Panc1 (cell line): ENCODE data around the gene CCDC88A. TPM values are rescaled to one million over a fixed set of nuclear protein-coding genes. Genes with fewer than 3 reads are reported as not detected.
"Not testable (repeated sequence)": the region's sequence is repeated elsewhere in the genome, so short reads cannot be mapped to it uniquely, and the experiment has no call there.

ENCODE experiments used
- ATAC-seq: fragments of 200-7000 bp; cut with Tn5 transposase; 2 replicates; pipeline ENCODE4 v1.9.1; 2020; ENCODE audit warnings: mild to moderate bottlenecking, moderate library complexity
- BruUV-seq: library from RNA; stranded (reverse); fragments of 400-500 nt; replicated peaks from 2 replicates; lab custom pipeline; 2021; lab: Mats Ljungman, UMichigan
- CTCF ChIA-PET: fragments of 300-600 bp; sonication (Branson Sonifier 250); formaldehyde crosslinking; loops from one replicate; lab custom pipeline; 2022; ENCODE audit warnings: antibody characterized with exemption; lab: Charles Lee
- POLR2A ChIA-PET: fragments of 300-600 bp; sonication (Branson Sonifier 250); formaldehyde crosslinking; loops from one replicate; lab custom pipeline; 2022; ENCODE audit warnings: antibody characterized with exemption; lab: Charles Lee
- DNase-seq: peaks from one replicate; pipeline ENCODE4 v3.0.0-alpha.2; 2010; ENCODE audit warnings: low read depth, low spot score
- H3K27ac ChIP-seq: 2 replicates; pipeline ENCODE4 v1.5.1; 2011; ENCODE audit warnings: mild to moderate bottlenecking, low read length, inconsistent platforms
- H3K27me3 ChIP-seq: fragments of 200-500 bp; sonication (Bioruptor generic); 2 replicates; pipeline ENCODE4 v1.6.0; 2014; ENCODE audit warnings: low read length, inconsistent platforms; ENCODE audit not compliant: control insufficient read depth, insufficient read depth
- H3K36me3 ChIP-seq: fragments of 200-500 bp; sonication (Bioruptor generic); 2 replicates; pipeline ENCODE4 v1.5.1; 2014; ENCODE audit warnings: inconsistent platforms, mild to moderate bottlenecking, low read length, moderate library complexity; ENCODE audit not compliant: control insufficient read depth, insufficient read depth
- H3K4me1 ChIP-seq: 2 replicates; pipeline ENCODE4 v1.5.1; 2011; ENCODE audit warnings: inconsistent platforms, mild to moderate bottlenecking, low read length, moderate library complexity; ENCODE audit not compliant: control insufficient read depth, insufficient read depth
- H3K4me3 ChIP-seq, 2 experiments: 2 replicates each; pipeline ENCODE4 v1.5.1; 2011 to 2012; ENCODE audit warnings: low read depth in 2 of 2, low read length in 2 of 2, mild to moderate bottlenecking in 2 of 2, inconsistent platforms in 1 of 2, moderate library complexity in 1 of 2
- H3K9me3 ChIP-seq: fragments of 200-500 bp; sonication (Bioruptor generic); 2 replicates; pipeline ENCODE4 v1.5.1; 2014; ENCODE audit warnings: low read depth, mild to moderate bottlenecking, inconsistent platforms, low read length, moderate library complexity; ENCODE audit not compliant: control insufficient read depth, insufficient read depth
- POLR2AphosphoS5 ChIP-seq: IDR thresholded peaks from 2 replicates; pipeline ENCODE4 v1.6.1; 2012; ENCODE audit warnings: mild to moderate bottlenecking, low read depth, low read length, moderate library complexity
- TCF7L2 ChIP-seq: IDR thresholded peaks from 2 replicates; pipeline ENCODE4 v1.6.1; 2011; ENCODE audit warnings: mild to moderate bottlenecking, low read depth, low read length, inconsistent platforms
- in situ Hi-C: cut with HindIII; loops from 2 replicates; pipeline ENCODE4 v1.10.0; 2016; ENCODE audit warnings: low sequenced_read_pairs, low pct_unique_long_range_greater_than_20kb
- intact Hi-C: fragments of 100-400 bp; cut with micrococcal nuclease; formaldehyde crosslinking; loops from one replicate; pipeline ENCODE4 v1.10.0; 2022; ENCODE audit not compliant: unreplicated experiment
- total RNA-seq: library from RNA; stranded (reverse); gene quantifications from one replicate; pipeline ENCODE4 v1.2.1, GENCODE V29; 2021; ENCODE audit not compliant: unreplicated experiment
- TF ChIP-seq, protein P1 (sequence below): fragments of 450-650 bp; IDR thresholded peaks from 2 replicates; pipeline ENCODE4 v1.5.1; 2017; ENCODE audit warnings: mild to moderate bottlenecking
- TF ChIP-seq, protein P2 (sequence below), 2 experiments: IDR thresholded peaks; 2 replicates each; pipeline ENCODE4 v1.6.1; 2011 to 2012; ENCODE audit warnings: low read depth in 2 of 2, control low read depth in 1 of 2, low read length in 1 of 2, mild to moderate bottlenecking in 1 of 2, moderate library complexity in 1 of 2; ENCODE audit not compliant: insufficient read depth in 1 of 2

The CCDC88A gene
- total RNA-seq, 1 experiment from 2014 or later, result 99.8 TPM

- CTCF ChIA-PET, result no interaction called here
- Histone ChIP-seq H3K27ac (no peak overlapping the region), H3K36me3 (no peaks in the 10 kb centered on the region), H3K27me3 (no peaks in the 10 kb centered on the region), H3K9me3 (no peaks in the 10 kb centered on the region), H3K4me3 (no peak overlapping the region), H3K4me1 (no peaks in the 10 kb centered on the region)
- POLR2A ChIA-PET, result no interaction called here
- ATAC-seq (no peak), DNase-seq (no peak)
- BruUV-seq, result no TSS peak
- in situ Hi-C loops, result no loop called here
- intact Hi-C loops, result no loop called here
- TF ChIP-seq TCF7L2, result no peak
- TF ChIP-seq, protein P1, sequence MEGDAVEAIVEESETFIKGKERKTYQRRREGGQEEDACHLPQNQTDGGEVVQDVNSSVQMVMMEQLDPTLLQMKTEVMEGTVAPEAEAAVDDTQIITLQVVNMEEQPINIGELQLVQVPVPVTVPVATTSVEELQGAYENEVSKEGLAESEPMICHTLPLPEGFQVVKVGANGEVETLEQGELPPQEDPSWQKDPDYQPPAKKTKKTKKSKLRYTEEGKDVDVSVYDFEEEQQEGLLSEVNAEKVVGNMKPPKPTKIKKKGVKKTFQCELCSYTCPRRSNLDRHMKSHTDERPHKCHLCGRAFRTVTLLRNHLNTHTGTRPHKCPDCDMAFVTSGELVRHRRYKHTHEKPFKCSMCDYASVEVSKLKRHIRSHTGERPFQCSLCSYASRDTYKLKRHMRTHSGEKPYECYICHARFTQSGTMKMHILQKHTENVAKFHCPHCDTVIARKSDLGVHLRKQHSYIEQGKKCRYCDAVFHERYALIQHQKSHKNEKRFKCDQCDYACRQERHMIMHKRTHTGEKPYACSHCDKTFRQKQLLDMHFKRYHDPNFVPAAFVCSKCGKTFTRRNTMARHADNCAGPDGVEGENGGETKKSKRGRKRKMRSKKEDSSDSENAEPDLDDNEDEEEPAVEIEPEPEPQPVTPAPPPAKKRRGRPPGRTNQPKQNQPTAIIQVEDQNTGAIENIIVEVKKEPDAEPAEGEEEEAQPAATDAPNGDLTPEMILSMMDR, result no peak
- TF ChIP-seq POLR2AphosphoS5, result no peak
- TF ChIP-seq, protein P2, sequence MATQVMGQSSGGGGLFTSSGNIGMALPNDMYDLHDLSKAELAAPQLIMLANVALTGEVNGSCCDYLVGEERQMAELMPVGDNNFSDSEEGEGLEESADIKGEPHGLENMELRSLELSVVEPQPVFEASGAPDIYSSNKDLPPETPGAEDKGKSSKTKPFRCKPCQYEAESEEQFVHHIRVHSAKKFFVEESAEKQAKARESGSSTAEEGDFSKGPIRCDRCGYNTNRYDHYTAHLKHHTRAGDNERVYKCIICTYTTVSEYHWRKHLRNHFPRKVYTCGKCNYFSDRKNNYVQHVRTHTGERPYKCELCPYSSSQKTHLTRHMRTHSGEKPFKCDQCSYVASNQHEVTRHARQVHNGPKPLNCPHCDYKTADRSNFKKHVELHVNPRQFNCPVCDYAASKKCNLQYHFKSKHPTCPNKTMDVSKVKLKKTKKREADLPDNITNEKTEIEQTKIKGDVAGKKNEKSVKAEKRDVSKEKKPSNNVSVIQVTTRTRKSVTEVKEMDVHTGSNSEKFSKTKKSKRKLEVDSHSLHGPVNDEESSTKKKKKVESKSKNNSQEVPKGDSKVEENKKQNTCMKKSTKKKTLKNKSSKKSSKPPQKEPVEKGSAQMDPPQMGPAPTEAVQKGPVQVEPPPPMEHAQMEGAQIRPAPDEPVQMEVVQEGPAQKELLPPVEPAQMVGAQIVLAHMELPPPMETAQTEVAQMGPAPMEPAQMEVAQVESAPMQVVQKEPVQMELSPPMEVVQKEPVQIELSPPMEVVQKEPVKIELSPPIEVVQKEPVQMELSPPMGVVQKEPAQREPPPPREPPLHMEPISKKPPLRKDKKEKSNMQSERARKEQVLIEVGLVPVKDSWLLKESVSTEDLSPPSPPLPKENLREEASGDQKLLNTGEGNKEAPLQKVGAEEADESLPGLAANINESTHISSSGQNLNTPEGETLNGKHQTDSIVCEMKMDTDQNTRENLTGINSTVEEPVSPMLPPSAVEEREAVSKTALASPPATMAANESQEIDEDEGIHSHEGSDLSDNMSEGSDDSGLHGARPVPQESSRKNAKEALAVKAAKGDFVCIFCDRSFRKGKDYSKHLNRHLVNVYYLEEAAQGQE (IDR thresholded peaks at IDR 0.05; ENCODE audit: insufficient read depth in 1 of 2, low read depth in 2 of 2, low read length in 1 of 2), result no peak
Observed at GRCh38 chr2:55451699-55452098, 32.0 kb upstream of the CCDC88A start.

- H3K36me3 ChIP-seq, H3K27me3 ChIP-seq, DNase-seq, in situ Hi-C loops, H3K4me1 ChIP-seq, intact Hi-C loops, H3K4me3 ChIP-seq, ATAC-seq, H3K27ac ChIP-seq, H3K9me3 ChIP-seq, POLR2A ChIA-PET, BruUV-seq, CTCF ChIA-PET: not testable (repeated sequence)
Observed at GRCh38 chr2:55450014-55450413, 30.4 kb upstream of the CCDC88A start.

GRCh38 chr2:55442045-55442760 lies 22.5 kb upstream of the CCDC88A start:
- BruUV-seq, intact Hi-C loops, H3K4me1 ChIP-seq, H3K36me3 ChIP-seq, in situ Hi-C loops, ATAC-seq, DNase-seq, H3K9me3 ChIP-seq, CTCF ChIA-PET, POLR2A ChIA-PET, H3K27ac ChIP-seq, H3K27me3 ChIP-seq: not testable (repeated sequence)
- H3K4me3 ChIP-seq, result peak overlapping the region; percentile 34 to 55
